NCI-H69 (cell line): ENCODE data around the gene TOR1AIP1.
A peak's percentile ranks its signal among the peaks of the same experiment; 100 is the strongest.
"Not testable (repeated sequence)": the region's sequence is repeated elsewhere in the genome, so short reads cannot be mapped to it uniquely, and the experiment has no call there.

Experiments
- DNase-seq: peaks from one replicate; lab custom pipeline; 2025; lab: John Stamatoyannopoulos, UW

Gene TOR1AIP1

DNA sequence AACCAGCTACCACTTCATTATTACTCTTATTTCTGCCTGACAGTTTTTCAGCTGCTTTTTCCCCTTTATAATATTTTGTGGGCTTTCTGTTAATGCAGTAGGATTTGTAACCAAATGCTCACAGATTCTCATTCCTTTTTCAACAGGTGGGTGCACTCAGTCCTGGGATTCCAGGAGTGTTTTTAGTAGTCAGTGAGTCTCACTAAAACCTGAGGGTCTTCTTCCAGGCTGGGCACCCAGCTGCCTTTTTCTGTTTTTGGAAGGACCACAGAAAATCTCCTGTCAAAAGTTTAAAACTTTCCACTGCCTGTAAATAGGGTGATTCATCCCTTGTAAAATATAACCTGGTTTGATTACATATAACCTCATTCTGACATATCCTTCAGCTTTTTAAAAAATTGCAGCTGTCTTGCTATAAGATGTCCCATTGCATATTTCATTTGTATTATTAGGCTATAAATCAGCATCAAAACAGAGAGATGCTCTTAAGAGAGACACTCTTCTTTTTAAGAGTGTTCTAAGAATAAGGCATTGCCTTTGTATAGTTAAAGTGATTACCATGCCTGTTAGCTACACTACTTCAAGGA is 55.7 kb downstream of the TOR1AIP1 start:
- DNase-seq = no peak

DNA sequence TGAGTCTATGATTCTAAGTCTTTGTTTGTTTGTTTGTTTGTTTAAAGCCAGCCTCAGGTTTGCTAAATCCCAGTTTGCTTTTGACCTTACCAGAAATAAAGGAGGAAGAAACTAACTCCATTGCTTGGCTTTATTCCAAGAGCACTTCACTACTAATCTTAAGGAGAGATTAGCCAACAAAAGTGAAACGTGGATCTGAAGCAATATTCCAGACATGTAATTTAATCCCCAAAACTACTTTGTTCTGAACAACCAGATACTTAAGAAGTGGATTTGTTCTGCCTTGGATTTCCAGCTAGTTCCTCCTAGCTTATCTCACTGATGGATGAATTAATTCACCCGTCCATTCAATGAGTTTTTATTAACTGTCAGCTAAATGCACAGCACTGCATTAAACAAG is 56.7 kb downstream of the TOR1AIP1 start:
- DNase-seq = peak; percentile 29

DNA sequence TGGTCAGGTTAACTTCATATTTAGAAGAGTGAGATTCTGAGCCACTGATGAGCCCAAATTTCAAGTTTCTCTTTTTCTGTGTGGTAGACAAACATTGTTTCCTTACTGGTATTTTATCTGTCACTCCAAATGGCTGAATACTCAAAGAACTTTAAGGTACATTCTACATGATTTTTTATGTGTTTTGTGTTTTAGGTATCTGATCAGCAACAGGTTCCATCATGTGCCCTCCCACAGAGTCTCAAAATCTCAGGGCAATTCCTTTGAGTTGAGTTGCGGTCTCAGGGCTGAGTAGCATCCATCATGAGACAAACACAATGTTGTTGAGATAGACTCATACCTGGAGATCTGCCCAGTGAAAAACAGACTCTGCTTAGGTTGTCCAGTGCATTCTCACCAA is 57.9 kb downstream of the TOR1AIP1 start:
- DNase-seq = no peak

DNA sequence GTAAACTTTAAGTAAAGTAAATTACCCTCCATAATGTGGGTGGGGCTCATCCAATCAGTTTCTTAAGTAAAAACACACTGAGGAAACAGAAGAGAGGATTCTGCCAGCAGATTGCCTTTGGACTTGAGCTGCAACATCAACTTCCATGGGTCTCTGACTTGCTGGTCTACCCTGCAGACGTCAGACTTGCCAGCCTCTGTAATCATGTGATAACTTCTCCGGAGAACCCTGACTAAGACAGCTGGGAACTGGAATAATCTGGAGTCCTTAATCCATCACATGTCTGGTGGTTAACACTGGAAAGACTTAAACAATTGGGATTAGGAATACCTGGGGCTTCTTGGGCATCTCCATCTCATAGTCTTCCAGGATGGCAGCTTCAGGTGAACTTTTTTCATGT is 59.4 kb downstream of the TOR1AIP1 start:
- DNase-seq = no peak

DNA sequence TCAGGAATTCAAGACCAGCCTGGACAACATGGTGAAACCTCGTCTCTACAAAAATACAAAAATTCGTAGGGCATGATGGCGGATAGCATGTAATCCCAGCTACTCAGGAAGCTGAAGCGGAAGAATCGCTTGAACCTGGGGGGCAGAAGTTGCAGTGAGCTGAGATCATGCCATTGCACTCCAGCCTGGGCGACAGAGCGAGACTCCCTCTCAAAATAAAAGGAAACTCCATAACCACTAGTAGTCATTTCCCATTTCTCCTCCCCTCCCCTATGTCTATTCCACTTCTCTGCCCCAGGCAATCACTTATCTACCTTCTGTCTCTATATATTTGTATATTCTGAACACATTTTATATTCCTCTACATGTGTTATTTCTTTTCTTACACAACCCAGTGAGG is 68.6 kb downstream of the TOR1AIP1 start:
- DNase-seq = no peak

DNA sequence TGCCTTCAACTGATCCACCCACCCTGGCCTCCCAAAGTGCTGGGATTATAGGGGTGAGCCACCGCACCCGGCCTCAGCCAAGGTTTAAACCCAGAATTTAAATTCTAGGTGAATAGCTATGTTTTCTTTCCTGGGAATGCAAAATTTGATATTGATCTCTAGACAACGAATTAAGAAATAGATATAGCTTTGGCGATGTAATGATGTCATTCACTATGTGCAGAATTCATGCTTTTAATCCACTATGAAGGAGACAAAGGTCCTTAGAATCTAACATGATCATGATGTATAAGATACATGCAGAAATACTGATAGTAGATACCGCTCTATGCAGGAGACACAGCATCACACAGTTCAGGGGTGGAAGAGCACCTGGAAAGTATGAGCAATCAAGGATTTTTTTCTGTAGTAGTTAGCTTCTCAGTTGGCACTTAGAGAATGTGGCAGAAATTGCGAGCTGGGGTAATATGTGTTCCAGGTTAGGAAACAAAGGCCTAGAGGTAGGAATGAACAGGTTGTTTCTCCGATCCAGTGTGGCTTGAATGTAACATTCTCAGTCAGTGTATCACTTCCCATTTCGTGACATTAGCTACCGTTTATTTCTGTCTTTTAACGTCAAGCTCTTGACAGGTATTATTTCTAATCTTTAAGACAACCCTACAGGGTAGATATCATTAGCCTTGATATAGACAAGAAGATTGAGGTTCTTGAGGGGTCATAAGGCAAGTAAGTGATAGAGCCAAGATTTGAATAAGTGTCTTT is 69.5 kb downstream of the TOR1AIP1 start:
- DNase-seq = no peak

DNA sequence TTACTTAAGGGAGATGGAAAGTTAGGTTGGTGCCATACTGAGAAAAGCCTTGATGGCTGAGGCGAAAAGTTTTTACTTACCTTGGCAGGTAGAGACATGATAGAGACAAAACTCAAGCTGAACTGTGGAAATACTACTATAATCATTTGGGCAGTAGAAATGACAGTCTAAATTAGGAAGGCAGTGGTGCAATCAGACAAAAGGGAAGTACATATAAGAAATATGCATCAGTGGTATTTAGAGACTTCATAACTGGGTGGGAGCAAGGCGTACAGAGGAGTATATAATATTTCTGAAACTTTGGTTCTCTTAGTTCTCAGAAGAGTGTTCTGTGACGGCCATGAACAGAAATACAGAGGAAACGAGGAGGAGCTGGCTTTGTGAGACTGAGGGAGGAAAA is 70.1 kb downstream of the TOR1AIP1 start:
- DNase-seq = no peak

DNA sequence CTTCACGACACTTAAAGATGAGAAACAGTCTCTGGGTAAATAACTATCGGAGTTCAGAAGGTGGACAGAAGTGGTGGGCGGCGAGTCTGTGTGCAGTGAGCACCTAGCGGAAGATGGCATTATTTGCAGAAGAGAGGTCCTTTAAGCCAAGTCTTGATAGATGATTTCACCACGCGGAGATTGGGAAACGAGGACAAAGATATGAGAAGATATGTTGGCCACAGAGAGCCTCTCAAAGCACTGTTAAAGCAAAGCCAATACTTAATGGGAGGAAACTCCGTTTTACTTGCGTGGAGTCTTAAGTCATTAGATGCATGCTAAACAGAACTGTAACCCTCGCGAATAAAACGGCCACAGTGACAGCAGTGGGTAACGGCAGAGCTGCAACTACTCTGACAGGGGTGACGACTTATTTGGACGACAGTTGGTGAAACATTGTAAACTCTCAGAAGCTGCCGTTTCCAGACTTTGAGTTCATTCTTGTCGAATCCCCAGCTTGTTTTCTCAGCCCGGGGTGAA is 71.9 kb downstream of the TOR1AIP1 start:
- peak; percentile 76 for DNase-seq

DNA sequence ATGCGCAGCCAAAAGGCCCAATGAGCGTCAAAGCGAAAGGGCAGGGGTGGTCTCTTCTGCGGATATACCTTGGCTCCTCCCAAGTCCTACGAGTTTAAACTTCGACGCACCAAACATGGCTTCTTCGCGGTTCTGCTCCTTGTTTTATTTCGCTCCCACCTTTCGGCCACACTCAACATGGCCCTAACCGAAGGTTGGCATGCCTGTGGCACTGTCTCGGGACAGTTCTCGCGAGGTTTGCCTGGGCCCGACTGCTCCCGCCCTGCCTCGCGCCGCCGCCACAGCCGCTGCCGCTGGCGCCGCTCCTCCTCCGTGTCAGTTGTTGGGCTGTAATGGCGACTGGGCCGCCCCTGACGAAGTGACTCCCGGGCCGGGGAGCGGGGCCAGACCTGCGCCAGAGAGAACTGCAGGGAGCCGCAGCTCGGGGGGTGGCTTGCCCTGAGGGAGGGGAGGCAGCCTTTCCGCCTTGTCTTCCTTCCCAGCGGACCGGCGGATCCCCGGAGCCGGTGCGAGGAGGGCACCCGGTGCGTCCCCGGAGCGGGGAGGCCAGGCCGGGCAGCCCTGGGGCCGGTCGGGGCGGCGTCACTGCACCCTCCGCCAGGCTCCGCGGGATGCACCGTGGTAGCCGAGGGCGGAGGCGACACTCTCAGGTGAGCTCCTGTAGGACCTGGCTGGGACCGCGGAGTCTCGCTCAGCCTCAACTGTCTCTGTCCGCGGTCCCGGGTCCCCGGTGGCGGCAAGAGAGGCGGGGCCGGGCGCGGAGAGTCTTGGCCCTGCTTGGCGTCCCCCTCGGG is 72.6 kb downstream of the TOR1AIP1 start, which contains the start of gene CEP350:
Gene CEP350, plus strand, starts transcription at position 318 of the 794 bp plus-strand sequence. CDS start 31,372 bp downstream, outside the sequence.
- peak; percentile 99 for DNase-seq

DNA sequence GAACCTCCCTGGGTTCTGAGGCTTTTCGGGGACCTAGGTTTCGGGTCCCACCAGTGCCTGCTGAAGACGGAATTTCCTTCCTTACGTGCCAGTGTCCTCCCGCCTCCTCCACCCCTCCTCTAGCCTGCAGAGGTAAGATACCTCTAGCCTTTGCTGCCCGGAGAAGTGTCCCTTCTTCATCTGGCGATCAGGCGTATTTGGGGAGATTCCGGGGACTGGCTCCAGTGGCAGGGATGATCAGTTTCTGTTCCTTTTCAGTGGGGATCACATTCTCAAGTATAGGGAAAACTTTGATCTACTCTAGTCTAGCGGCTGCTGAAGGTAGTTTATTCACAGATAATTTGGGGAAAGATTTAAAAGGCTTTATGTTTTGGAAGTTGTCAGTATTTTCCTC is 73.2 kb downstream of the TOR1AIP1 start:
- DNase-seq = no peak

DNA sequence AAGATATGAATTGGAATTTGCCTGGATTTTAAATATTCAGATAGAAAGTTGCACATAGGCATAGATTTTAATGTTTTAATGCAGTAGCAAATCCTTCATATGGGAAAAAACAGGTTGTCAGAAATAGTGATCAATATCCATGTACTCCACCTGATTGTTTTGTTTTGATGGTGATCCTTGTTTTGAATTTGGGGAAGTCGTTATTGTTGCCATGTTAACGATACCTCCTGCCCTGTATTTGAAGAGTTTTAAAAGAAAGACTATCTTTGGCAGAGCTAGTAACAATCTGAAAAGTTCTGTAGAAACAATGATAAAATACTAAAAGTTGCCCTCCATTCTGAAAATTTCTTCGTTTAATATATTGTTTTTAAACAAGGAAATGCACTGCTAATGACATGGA is 73.6 kb downstream of the TOR1AIP1 start:
- DNase-seq = no peak

DNA sequence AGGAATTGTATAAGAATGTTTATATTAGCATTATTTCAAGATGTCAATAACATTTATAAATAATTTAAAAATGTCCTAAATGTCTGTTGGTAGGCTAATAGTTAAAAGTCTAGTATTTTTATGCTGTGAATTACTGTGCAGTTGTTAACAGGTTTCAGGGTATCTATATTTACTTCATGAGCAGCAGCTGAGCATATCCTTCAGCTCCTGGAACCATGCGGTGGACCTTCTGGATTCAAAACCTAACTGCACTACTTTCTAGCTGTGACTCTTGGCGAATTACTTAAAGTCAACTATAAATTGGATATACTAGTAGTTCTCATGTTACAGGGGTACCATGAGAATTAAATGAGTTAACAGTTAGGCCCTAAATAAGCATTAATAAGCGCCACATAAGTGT is 76.3 kb downstream of the TOR1AIP1 start:
- DNase-seq = peak; percentile 18

DNA sequence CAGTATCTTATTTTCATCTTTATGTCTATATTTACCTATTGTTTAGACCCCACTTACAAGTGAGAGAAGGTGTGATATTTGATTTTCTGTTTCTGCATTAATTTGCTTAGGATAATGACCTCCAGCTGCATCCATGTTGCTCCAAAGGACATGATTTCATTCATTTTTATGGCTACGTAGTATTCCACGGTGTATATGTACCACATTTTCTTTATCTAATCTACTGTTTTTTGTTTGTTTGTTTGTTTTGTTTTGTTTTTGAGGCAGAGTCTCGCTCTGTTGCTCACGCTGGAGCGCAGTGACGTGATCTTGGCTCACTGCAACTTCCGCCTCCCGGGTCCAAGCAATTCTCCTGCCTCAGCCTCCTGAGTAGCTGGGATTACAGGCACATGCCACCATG is 80.1 kb downstream of the TOR1AIP1 start:
- not testable (repeated sequence) for DNase-seq

DNA sequence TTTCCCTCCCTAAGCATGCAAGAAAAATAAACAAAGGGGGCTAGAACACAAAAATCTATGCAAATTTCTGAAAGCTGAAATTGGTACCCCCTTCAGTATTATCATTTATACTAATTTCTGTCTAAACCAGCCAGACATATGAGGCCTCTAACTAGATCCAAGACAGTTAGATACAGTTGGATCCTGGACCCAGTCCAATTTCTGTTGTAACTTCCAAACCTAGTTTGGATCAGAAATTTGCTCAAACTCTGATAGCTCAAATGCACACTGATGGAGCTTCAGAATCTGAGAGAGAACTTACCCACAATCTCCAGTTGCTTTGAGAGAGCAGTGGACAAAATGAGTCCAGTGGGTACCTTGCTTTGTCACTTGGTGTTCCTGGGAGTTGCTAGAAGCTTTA is 84.5 kb downstream of the TOR1AIP1 start:
- no peak for DNase-seq

DNA sequence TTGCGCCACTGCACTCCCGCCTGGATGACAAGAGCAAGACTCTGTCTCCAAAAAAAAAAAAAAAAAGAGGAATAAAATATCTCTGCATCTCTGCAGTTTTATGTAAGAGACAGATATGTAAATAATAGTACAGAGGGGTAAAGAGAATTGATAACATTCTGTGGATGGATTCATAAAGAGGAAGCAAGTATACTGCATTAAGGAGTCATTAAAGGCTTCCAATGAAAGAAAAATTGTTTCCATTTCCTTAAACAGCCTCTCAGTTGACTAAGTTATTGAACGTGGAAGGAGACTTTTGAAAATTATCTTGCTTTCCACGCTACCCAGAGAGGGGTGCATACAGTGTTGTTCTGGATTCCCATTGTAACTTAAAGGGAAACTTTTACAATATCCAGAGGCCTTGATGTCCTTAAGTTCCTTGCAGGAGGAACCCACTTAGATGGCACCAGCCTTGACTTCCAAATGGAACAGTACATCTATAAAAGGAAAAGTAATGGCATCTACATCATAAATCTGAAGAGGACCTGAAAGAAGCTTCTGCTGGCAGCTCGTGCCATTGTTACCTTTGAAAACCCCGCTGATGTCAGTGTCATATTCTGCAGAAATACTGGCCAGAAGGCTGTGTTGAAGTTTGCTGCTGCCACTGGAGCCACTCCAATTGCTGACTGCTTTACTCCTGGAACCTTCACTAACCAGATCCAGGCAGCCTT is 86.4 kb downstream of the TOR1AIP1 start:
- DNase-seq = no peak

DNA sequence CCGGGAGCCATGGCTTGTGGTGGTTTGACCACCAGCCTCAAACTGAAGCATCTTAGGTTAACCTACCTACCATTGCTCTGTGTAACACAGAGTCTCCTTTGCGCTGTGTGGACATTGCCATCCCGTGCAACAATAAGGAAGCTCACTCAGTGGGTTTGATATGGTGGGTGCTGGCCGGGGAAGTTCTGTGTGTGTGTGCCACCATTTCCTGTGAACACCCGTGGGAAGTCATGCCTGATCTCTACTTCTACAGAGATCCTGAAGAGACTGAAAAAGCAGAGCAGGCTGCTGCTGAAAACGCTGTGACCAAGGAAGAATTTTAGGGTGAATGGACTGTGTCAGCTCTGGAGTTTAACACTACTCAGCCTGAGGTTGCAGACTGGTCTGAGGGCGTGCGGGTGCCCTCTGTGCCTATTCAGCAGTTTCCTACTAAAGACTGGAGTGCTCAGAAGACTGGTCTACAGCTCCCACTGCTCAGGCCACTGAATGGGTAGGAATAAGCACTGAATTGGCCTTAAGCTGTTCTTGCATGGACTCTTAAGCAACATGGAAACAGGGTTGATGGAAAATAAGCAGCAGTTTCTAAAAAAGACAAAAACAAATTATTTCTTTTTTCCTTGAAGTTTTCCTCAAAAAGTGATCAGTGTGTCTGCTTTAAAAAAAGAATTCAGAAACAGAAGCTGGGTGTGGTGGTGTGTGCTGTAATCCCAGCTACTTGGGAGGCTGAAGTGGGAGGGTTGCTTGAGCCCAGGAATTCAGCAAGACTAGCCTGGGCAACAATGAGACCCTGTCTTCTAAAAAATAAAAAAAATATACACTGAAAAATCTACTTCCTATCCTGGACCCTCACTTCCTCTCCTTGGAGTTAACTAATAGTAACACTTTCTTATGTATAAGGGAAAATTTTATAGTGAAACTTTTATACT is 87.2 kb downstream of the TOR1AIP1 start:
- no peak for DNase-seq
